NCI-H1436 treated with DMSO at 0.1 percent for 48 hours (cell line): ENCODE results near the gene SIX2.

Source experiments
- DNase-seq: peaks from one replicate; lab custom pipeline; 2025; lab: John Stamatoyannopoulos, UW

The SIX2 gene

DNA sequence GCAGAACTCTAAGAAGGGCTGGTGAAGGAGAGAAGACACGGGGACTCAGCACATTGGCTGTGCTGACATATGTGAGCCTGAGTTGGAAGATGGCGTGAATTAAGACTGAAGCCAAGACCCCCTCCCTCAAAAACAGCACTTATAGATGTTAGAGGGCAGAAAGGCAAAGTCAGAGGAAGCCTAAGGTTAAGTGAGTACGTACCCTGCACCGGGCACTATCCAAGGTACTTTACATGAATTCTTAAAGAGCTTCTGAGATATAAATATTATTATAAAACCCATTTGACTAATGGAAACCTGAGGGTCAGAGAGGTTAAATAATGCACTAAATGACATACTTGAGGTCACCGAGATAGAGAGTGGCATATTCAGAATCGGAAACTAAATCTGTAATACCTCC lies 42.2 kb downstream of the SIX2 start:
- no peak for DNase-seq

DNA sequence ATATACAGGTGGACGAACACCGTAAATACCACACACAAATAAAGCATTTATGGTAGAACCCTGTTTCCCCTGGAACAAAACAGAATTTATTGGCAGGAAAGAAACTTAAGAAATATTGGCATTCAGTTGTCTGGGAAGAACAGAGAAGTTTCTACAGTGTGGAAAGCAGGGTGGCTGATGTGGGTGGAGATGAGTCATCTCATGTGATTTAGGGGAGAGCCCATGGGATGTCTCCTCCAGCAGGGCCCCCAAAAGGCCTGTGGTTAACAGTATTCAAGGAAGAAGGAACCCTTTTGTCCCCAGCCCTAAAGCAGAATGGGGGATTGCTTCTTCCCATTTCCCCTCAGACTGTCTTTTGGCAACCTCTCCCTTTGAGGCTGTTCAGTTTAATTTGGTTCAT lies 43.6 kb downstream of the SIX2 start:
- no peak for DNase-seq

DNA sequence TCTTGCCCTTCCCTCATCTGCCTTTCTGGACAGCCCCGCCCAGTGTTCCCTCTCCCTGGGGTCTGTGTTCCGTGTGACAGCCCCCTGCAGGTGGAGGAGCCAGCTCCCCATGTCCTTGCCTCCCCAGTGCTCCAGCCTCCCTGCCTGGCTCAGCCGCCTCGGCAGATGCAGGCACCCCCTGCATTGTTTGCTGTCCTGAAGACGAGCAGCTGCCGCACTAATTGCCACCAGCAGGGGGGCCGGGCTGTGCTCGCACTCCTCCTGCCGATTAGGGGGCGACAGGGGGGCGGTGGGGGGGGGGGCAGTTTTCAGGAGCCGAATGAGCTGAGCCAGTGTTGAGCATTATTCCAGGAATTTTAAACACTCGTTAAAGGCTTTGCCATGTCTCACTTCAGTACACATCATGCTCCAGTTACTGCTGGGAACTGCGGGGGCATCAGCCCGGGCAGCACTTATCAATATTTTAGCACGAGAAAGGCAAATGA lies 44.5 kb downstream of the SIX2 start:
- no peak for DNase-seq

DNA sequence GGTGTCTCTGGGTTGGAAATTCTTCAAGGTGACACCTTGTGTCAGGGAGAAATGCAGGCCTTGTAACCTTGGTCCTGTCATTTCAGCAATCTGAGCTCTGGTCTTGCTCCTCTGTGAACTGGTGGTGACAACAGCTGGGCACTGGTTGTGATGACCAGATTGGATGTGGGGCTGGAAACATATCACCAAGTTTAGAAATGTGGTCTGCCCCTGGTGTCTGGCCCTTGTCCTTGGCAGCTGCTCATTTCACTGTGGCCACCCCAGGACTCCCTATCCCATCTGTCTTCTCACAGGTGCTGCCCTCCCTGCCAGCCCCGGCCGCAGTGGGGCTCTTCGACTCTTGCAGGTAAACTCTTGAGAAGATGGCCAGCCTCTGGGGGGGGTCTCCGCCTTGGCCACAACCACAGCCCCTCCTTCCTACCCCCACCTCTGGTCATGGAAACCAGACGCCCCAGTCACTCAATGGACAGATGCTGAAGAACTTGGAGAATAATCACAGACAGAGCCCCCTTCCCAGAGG lies 47.0 kb downstream of the SIX2 start:
- no peak for DNase-seq

DNA sequence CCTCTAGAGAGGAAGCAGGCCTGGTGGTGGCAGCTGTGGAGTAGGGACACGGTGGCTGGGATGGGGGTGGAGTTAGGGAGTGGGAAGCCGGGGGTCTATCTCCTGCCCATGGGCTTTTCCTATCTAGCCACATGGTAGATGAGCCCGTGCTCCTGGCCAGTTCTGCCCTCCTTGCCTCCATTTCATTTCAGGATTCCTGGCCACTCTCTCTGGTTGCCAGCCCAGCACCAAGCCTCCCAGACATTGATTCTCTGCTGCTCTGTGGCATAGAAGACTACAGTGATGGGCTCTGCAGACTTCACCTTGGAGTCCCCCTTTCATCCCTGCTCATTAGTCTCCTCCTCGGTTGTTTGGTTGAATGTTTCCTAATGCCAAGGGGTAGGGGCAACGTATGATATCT lies 48.4 kb downstream of the SIX2 start:
- DNase-seq = no peak

DNA sequence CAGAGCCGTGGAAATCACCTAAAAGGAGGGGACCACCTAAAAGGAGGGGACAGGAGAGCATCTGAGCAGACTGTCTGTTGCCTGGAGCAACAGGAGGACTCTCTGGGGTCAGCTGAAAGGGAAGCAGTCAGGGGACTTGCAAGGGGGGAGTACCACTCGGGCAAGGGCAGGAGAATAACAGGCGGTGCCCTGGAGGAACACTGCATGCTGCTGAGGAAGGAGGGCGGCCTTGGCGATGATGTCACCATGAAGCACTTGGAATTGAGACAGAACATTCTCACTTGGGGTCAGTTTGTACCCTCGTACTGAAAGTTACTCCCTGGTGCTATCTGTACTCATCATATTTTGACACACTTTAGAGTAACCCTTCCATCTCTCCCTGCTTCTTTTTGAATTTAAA lies 49.4 kb downstream of the SIX2 start:
- no peak for DNase-seq

DNA sequence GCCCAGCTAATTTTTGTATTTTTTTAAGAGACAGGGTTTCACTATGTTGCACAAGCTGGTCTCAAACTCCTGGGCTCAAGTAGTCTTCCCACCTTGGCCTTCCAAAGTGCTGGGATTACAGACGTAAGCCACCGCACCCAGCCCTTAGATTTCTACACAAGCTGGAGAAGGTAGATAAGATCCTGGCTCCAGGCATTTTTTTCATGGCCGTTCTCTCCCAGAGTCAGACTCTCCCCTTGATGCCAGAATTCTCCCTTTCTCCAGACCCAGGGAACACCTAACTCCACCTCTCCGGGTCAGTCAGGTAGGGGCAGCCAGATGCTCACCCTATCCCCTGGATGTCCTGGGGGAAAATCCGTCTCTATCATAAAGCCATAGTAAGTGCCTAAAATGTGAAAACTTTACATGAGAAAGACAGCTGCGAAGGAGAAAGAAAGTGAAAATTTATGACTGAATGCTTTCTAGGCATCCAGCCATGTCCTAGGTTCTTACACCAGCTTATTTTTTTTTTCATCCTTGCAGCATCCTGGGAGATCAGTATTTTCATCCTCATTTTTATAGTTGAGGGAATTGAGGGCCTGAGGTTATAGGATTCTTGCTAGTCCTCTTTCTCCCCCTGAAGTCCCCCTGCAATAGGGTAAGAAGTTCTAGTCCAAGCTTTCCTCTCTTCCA lies 51.5 kb downstream of the SIX2 start:
- DNase-seq = no peak

DNA sequence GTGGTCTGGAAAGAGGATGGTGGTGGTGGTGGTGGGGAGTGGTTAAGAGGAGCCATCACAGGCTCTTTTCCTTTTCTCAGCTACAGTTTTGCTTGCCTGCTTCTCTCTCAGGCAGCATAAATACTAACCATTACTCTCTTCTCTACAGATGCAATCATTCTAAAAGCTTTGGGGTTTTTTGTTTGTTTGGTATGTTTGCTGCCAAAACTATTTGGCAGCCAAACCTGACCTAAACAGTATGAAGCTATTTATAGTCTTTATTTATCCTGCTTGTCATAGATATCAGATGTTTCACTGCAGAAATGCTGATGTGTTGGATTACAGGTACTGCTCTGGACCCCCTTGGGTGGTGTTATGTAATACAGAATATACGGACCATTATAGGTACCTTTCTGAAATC lies 52.4 kb downstream of the SIX2 start:
- DNase-seq = no peak

DNA sequence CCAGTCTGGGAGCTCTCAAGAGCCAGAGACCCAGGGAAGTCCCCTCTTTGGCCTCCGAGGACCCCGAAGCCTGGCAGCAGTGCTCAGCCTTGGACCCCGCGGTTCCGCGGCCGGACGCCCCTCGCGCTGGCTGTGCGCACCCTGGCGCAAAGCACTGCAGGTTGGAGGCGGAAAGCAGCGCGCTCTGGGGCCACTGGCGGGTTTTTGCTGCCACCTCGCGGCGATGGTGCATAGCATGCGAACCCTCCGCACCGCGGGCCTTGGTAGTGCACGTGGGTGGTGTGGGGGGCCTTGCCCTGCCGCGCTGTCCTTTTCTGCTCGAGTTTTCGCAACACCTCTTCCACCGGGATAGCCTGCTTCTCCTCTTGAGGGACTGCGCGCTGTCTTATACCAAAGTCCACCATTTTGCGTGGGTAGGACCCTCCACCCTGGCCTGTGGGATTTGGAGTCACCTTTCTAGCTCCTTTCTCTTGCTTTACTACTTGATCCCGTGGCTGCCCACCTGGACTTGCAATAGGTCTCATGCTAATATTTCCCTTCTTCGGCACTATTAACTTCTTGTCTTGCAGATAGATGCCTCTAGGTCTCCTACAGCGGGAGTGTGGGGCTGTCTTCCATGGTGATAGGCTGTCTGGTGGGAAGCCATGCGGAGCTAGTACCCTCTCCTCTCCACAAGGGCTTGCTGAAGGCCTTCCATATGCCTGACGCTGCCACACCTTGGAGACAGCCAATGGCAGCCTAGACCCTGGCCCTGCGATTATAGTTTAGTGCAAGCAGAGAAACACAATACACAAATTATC lies 53.5 kb downstream of the SIX2 start:
- DNase-seq = no peak
